Measurements from ENCODE around the gene EHMT1.
A peak's percentile ranks its signal among the peaks of the same experiment; 100 is the strongest.
"Not testable (repeated sequence)": the region's sequence is repeated elsewhere in the genome, so short reads cannot be mapped to it uniquely, and the experiment has no call there.

The EHMT1 gene

GRCh38 chr9:137877506-137878122 lies 258.8 kb downstream of the EHMT1 start, which contains the start of gene CACNA1B:
Gene CACNA1B (plus strand): TSS chr9:137877782. CDS start chr9:137877934, 152 bp downstream.
- H3K4me1 ChIP-seq (ENCODE audit: control insufficient read depth, insufficient read depth, low read depth, low read length); DNase-seq; H3K36me3 ChIP-seq (ENCODE audit: control insufficient read depth in 1 of 2, insufficient read depth in 2 of 2, low read depth in 1 of 2, low read length in 2 of 2); H4K8ac ChIP-seq (ENCODE audit: low read length); H2AFZ ChIP-seq (ENCODE audit: low read depth, low read length); H2BK5ac ChIP-seq (ENCODE audit: low read depth, low read length, poor library complexity, severe bottlenecking); H3K18ac ChIP-seq (ENCODE audit: low read depth in 1 of 2, low read length in 2 of 2); H3K9me3 ChIP-seq (ENCODE audit: control insufficient read depth, low read length); H3K27ac ChIP-seq (ENCODE audit: low read length, poor library complexity, severe bottlenecking); H3K14ac ChIP-seq (ENCODE audit: low read length in 2 of 2); H3K23ac ChIP-seq (ENCODE audit: low read length in 2 of 2); H3K9ac ChIP-seq (ENCODE audit: low read length); H3K79me1 ChIP-seq (replicated peaks; ENCODE audit: low read length, poor library complexity, severe bottlenecking); H2BK120ac ChIP-seq (ENCODE audit: low read depth, low read length); H2BK12ac ChIP-seq (ENCODE audit: low read length in 2 of 2); H2AK5ac ChIP-seq (ENCODE audit: low read length, severe bottlenecking); H4K91ac ChIP-seq (ENCODE audit: low read length); H3K4ac ChIP-seq (ENCODE audit: low read depth in 1 of 2, low read length in 2 of 2); H2BK15ac ChIP-seq (ENCODE audit: low read depth, poor library complexity, severe bottlenecking): not testable (repeated sequence)
- Histone ChIP-seq H3K27me3 (ENCODE audit: control insufficient read depth in 1 of 2, insufficient read depth in 1 of 2, low read length in 2 of 2) (peaks cover 20 to 45% of the 10 kb centered on the region in 2 experiments), H3K4me2 (ENCODE audit: low read length, poor library complexity, severe bottlenecking) (peak within 1 kb of the TSS; percentile 17), H3K4me3 (ENCODE audit: insufficient read depth in 1 of 2, low read depth in 1 of 2, low read length in 2 of 2) (peak within 1 kb of the TSS in 1 of 2 experiments; percentile 49)
- 8% methylated on average over 8 of the region's 95 CpGs for WGBS

- H3K4me1 ChIP-seq (ENCODE audit: control insufficient read depth, insufficient read depth, low read depth, low read length): peaks cover 10% of the 10 kb centered on the region
These were observed 259.5 kb downstream of the EHMT1 start for GRCh38 chr9:137878146-137878941.

GRCh38 chr9:137879052-137879451 lies 260.2 kb downstream of the EHMT1 start:
- Histone ChIP-seq H4K91ac (ENCODE audit: low read length) (no peak overlapping the region), H2BK12ac (ENCODE audit: low read length in 2 of 2) (no peak overlapping the region), H3K9me3 (ENCODE audit: control insufficient read depth, low read length) (peaks cover 3% of the 10 kb centered on the region), H3K27me3 (ENCODE audit: control insufficient read depth in 1 of 2, insufficient read depth in 1 of 2, low read length in 2 of 2) (peaks cover 20 to 45% of the 10 kb centered on the region in 2 experiments), H3K9ac (ENCODE audit: low read length) (no peak overlapping the region), H3K23ac (ENCODE audit: low read length in 2 of 2) (peak overlapping the region in 1 of 2 experiments; percentile 9), H3K14ac (ENCODE audit: low read length in 2 of 2) (no peak overlapping the region), H2AK5ac (ENCODE audit: low read length, severe bottlenecking) (no peak overlapping the region), H3K4me3 (ENCODE audit: insufficient read depth in 1 of 2, low read depth in 1 of 2, low read length in 2 of 2) (no peak overlapping the region), H3K4me1 (ENCODE audit: control insufficient read depth, insufficient read depth, low read depth, low read length) (peaks cover 10% of the 10 kb centered on the region), H2BK120ac (ENCODE audit: low read depth, low read length) (no peak overlapping the region), H4K8ac (ENCODE audit: low read length) (no peak overlapping the region), H3K79me1 (replicated peaks; ENCODE audit: low read length, poor library complexity, severe bottlenecking) (no peaks in the 10 kb centered on the region), H3K27ac (ENCODE audit: low read length, poor library complexity, severe bottlenecking) (no peak overlapping the region), H3K4ac (ENCODE audit: low read depth in 1 of 2, low read length in 2 of 2) (no peak overlapping the region), H3K18ac (ENCODE audit: low read depth in 1 of 2, low read length in 2 of 2) (no peak overlapping the region), H2BK5ac (ENCODE audit: low read depth, low read length, poor library complexity, severe bottlenecking) (no peak overlapping the region), H3K36me3 (ENCODE audit: control insufficient read depth in 1 of 2, insufficient read depth in 2 of 2, low read depth in 1 of 2, low read length in 2 of 2) (no peaks in the 10 kb centered on the region), H3K4me2 (ENCODE audit: low read length, poor library complexity, severe bottlenecking) (no peak overlapping the region), H2BK15ac (ENCODE audit: low read depth, poor library complexity, severe bottlenecking) (no peak overlapping the region), H2AFZ (ENCODE audit: low read depth, low read length) (no peak overlapping the region)
- no peak for DNase-seq
- WGBS: 85% methylated on average over 20 of the region's 20 CpGs

More at GRCh38 chr9:137878146-137878941, 259.5 kb downstream of the EHMT1 start:
- Histone ChIP-seq H2BK12ac (ENCODE audit: low read length in 2 of 2) (no peak overlapping the region), H3K9ac (ENCODE audit: low read length) (no peak overlapping the region), H3K18ac (ENCODE audit: low read depth in 1 of 2, low read length in 2 of 2) (no peak overlapping the region), H3K4me3 (ENCODE audit: insufficient read depth in 1 of 2, low read depth in 1 of 2, low read length in 2 of 2) (peak overlapping the region in 1 of 2 experiments; percentile 49), H2AK5ac (ENCODE audit: low read length, severe bottlenecking) (no peak overlapping the region), H3K79me1 (replicated peaks; ENCODE audit: low read length, poor library complexity, severe bottlenecking) (no peaks in the 10 kb centered on the region), H3K27me3 (ENCODE audit: control insufficient read depth in 1 of 2, insufficient read depth in 1 of 2, low read length in 2 of 2) (peaks cover 20 to 45% of the 10 kb centered on the region in 2 experiments), H3K27ac (ENCODE audit: low read length, poor library complexity, severe bottlenecking) (no peak overlapping the region), H3K36me3 (ENCODE audit: control insufficient read depth in 1 of 2, insufficient read depth in 2 of 2, low read depth in 1 of 2, low read length in 2 of 2) (no peaks in the 10 kb centered on the region), H3K9me3 (ENCODE audit: control insufficient read depth, low read length) (peaks cover 3% of the 10 kb centered on the region), H4K8ac (ENCODE audit: low read length) (no peak overlapping the region), H3K23ac (ENCODE audit: low read length in 2 of 2) (no peak overlapping the region), H4K91ac (ENCODE audit: low read length) (no peak overlapping the region), H2BK15ac (ENCODE audit: low read depth, poor library complexity, severe bottlenecking) (no peak overlapping the region), H3K4ac (ENCODE audit: low read depth in 1 of 2, low read length in 2 of 2) (no peak overlapping the region), H3K4me2 (ENCODE audit: low read length, poor library complexity, severe bottlenecking) (peak overlapping the region; percentile 17), H2AFZ (ENCODE audit: low read depth, low read length) (no peak overlapping the region), H2BK5ac (ENCODE audit: low read depth, low read length, poor library complexity, severe bottlenecking) (no peak overlapping the region), H2BK120ac (ENCODE audit: low read depth, low read length) (no peak overlapping the region), H3K14ac (ENCODE audit: low read length in 2 of 2) (no peak overlapping the region)
- peak; percentile 13 for DNase-seq
- 2% methylated on average over 65 of the region's 101 CpGs for WGBS

GRCh38 chr9:137879566-137880150 lies 260.9 kb downstream of the EHMT1 start:
- no peaks in the 10 kb centered on the region for H3K79me1 ChIP-seq (replicated peaks; ENCODE audit: low read length, poor library complexity, severe bottlenecking)
- H3K4me1 ChIP-seq (ENCODE audit: control insufficient read depth, insufficient read depth, low read depth, low read length): peaks cover 10% of the 10 kb centered on the region
- H2BK15ac ChIP-seq (ENCODE audit: low read depth, poor library complexity, severe bottlenecking): no peak overlapping the region
- H3K18ac ChIP-seq (ENCODE audit: low read depth in 1 of 2, low read length in 2 of 2): no peak overlapping the region
- WGBS: 83% methylated on average over 7 of the region's 8 CpGs
- H3K27me3 ChIP-seq (ENCODE audit: control insufficient read depth in 1 of 2, insufficient read depth in 1 of 2, low read length in 2 of 2): peaks cover 20 to 45% of the 10 kb centered on the region in 2 experiments
- no peak overlapping the region for H3K4me3 ChIP-seq (ENCODE audit: insufficient read depth in 1 of 2, low read depth in 1 of 2, low read length in 2 of 2)
- no peak overlapping the region for H4K91ac ChIP-seq (ENCODE audit: low read length)
- H3K27ac ChIP-seq (ENCODE audit: low read length, poor library complexity, severe bottlenecking): no peak overlapping the region
- H3K9ac ChIP-seq (ENCODE audit: low read length): no peak overlapping the region
- H3K4ac ChIP-seq (ENCODE audit: low read depth in 1 of 2, low read length in 2 of 2): no peak overlapping the region
- peak overlapping the region in 1 of 2 experiments; percentile 9 for H3K23ac ChIP-seq (ENCODE audit: low read length in 2 of 2)
- peaks cover 3% of the 10 kb centered on the region for H3K9me3 ChIP-seq (ENCODE audit: control insufficient read depth, low read length)
- no peak overlapping the region for H2BK120ac ChIP-seq (ENCODE audit: low read depth, low read length)
- no peak overlapping the region for H3K4me2 ChIP-seq (ENCODE audit: low read length, poor library complexity, severe bottlenecking)
- no peaks in the 10 kb centered on the region for H3K36me3 ChIP-seq (ENCODE audit: control insufficient read depth in 1 of 2, insufficient read depth in 2 of 2, low read depth in 1 of 2, low read length in 2 of 2)
- H2BK5ac ChIP-seq (ENCODE audit: low read depth, low read length, poor library complexity, severe bottlenecking): no peak overlapping the region
- no peak overlapping the region for H2BK12ac ChIP-seq (ENCODE audit: low read length in 2 of 2)
- no peak overlapping the region for H2AFZ ChIP-seq (ENCODE audit: low read depth, low read length)
- DNase-seq: no peak
- no peak overlapping the region for H3K14ac ChIP-seq (ENCODE audit: low read length in 2 of 2)
- no peak overlapping the region for H2AK5ac ChIP-seq (ENCODE audit: low read length, severe bottlenecking)
- no peak overlapping the region for H4K8ac ChIP-seq (ENCODE audit: low read length)
